HepG2 (cell line): ENCODE results near the gene PLXNA3. TPM values are rescaled to one million over a fixed set of nuclear protein-coding genes. Genes with fewer than 3 reads are reported as not detected.

ENCODE experiments used
- AKNA ChIP-seq: sonication (generic); formaldehyde crosslinking; IDR thresholded peaks from 2 replicates; pipeline ENCODE4 v1.4.0; 2020; ENCODE audit warnings: missing genetic modification reagents, borderline replicate concordance
- ARNTL ChIP-seq: sonication (generic); formaldehyde crosslinking; IDR thresholded peaks from 2 replicates; pipeline ENCODE4 v1.4.0; 2020; ENCODE audit warnings: mild to moderate bottlenecking, missing genetic modification reagents
- ATM ChIP-seq: fragments of 450-650 bp; IDR thresholded peaks from 2 replicates; pipeline ENCODE4 v1.7.1; 2017; ENCODE audit warnings: mild to moderate bottlenecking, borderline replicate concordance
- ELF4 ChIP-seq: sonication (generic); formaldehyde crosslinking; IDR thresholded peaks from 2 replicates; pipeline ENCODE4 v1.5.0; 2020; ENCODE audit warnings: missing genetic modification reagents, mild to moderate bottlenecking, moderate library complexity, borderline replicate concordance
- FOSL1 ChIP-seq: sonication (generic); formaldehyde crosslinking; IDR thresholded peaks from 2 replicates; pipeline ENCODE4 v1.9.0; 2021; ENCODE audit warnings: missing genetic modification reagents, borderline replicate concordance
- MEF2D ChIP-seq: sonication (generic); formaldehyde crosslinking; IDR thresholded peaks from 2 replicates; pipeline ENCODE4 v1.5.1; 2020; ENCODE audit warnings: mild to moderate bottlenecking, missing genetic modification reagents
- MIER2 ChIP-seq: IDR thresholded peaks from 2 replicates; pipeline ENCODE4 v1.6.1; 2016; ENCODE audit warnings: missing biosample characterization, missing genetic modification reagents
- MLLT10 ChIP-seq: sonication (generic); formaldehyde crosslinking; IDR thresholded peaks from 2 replicates; pipeline ENCODE4 v1.4.0; 2020; ENCODE audit warnings: missing genetic modification reagents
- MYNN ChIP-seq: sonication (generic); formaldehyde crosslinking; IDR thresholded peaks from 2 replicates; pipeline ENCODE4 v1.4.0; 2020; ENCODE audit warnings: mild to moderate bottlenecking, low read depth, missing genetic modification reagents
- SOX6 ChIP-seq, 2 experiments: fragments of 450-650 bp in 1 of 2; sonication (generic) in 1 of 2; formaldehyde crosslinking in 1 of 2; IDR thresholded peaks; 2 replicates each; pipeline versions ENCODE4 v1.4.0 to v1.6.1; 2017 to 2020; ENCODE audit warnings: antibody characterized with exemption in 1 of 2, mild to moderate bottlenecking in 1 of 2, missing genetic modification reagents in 1 of 2
- SRF ChIP-seq: IDR thresholded peaks from 2 replicates; pipeline ENCODE4 v1.6.1; 2011; ENCODE audit warnings: mild to moderate bottlenecking, low read depth, low read length, moderate library complexity
- TAF1 ChIP-seq: sonication (generic); formaldehyde crosslinking; IDR thresholded peaks from 2 replicates; pipeline ENCODE4 v1.4.0; 2020; ENCODE audit warnings: missing genetic modification reagents
- TFE3 ChIP-seq: IDR thresholded peaks from 2 replicates; pipeline ENCODE4 v1.6.1; 2016
- TRIM24 ChIP-seq: sonication (generic); formaldehyde crosslinking; IDR thresholded peaks from 2 replicates; pipeline ENCODE4 v1.8.0; 2022; ENCODE audit warnings: mild to moderate bottlenecking, missing genetic modification reagents
- XBP1 ChIP-seq: sonication (generic); formaldehyde crosslinking; IDR thresholded peaks from 2 replicates; pipeline ENCODE4 v1.5.0; 2020; ENCODE audit warnings: missing genetic modification reagents
- ZFP41 ChIP-seq: sonication (generic); formaldehyde crosslinking; IDR thresholded peaks from 2 replicates; pipeline ENCODE4 v1.4.0; 2020; ENCODE audit warnings: mild to moderate bottlenecking, missing genetic modification reagents, borderline replicate concordance
- ZMYM4 ChIP-seq: sonication (generic); formaldehyde crosslinking; IDR thresholded peaks from 2 replicates; pipeline ENCODE4 v1.8.1; 2023; ENCODE audit warnings: mild to moderate bottlenecking, missing genetic modification reagents
- ZNF44 ChIP-seq: sonication (generic); formaldehyde crosslinking; IDR thresholded peaks from 2 replicates; pipeline ENCODE4 v1.5.1; 2020; ENCODE audit warnings: mild to moderate bottlenecking, missing genetic modification reagents
- ZNF644 ChIP-seq: IDR thresholded peaks from 2 replicates; pipeline ENCODE4 v1.6.1; 2016; ENCODE audit warnings: low read depth
- ZNF724P ChIP-seq: sonication (generic); formaldehyde crosslinking; IDR thresholded peaks from 2 replicates; pipeline ENCODE4 v1.8.0; 2022; ENCODE audit warnings: missing genetic modification reagents, borderline replicate concordance
- ZNF773 ChIP-seq: sonication (generic); formaldehyde crosslinking; IDR thresholded peaks from 2 replicates; pipeline ENCODE4 v1.4.0; 2020; ENCODE audit warnings: missing genetic modification reagents, borderline replicate concordance
- ZNF883 ChIP-seq: sonication (generic); formaldehyde crosslinking; IDR thresholded peaks from 2 replicates; pipeline ENCODE4 v1.5.1; 2020; ENCODE audit warnings: mild to moderate bottlenecking, missing genetic modification reagents; ENCODE audit errors: not compliant biosample characterization
- ZSCAN5A ChIP-seq: sonication (generic); formaldehyde crosslinking; IDR thresholded peaks from 2 replicates; pipeline ENCODE4 v1.8.0; 2022; ENCODE audit warnings: mild to moderate bottlenecking, missing genetic modification reagents, borderline replicate concordance
- polyA plus RNA-seq, 8 experiments: library from polyadenylated mRNA; depleted of rRNA in 3 of 8; stranded (reverse) in 7 of 8; unstranded in 1 of 8; fragments of >200 nt; fragmentation: Illumina TruSeq in 4 of 8; extraction: Trizol in 4 of 8; gene quantifications; 2 replicates each; pipeline versions ENCODE4 v1.2.1 to v1.2.3, GENCODE V29; 2011 to 2016; ENCODE audit warnings: low read depth in 4 of 8, missing spikeins in 1 of 8, mixed read lengths in 1 of 8; ENCODE audit not compliant: insufficient read depth in 1 of 8
- total RNA-seq, 5 experiments: library from RNA; depleted of rRNA; stranded (reverse); fragments of >200 nt; fragmentation: Illumina TruSeq; extraction: Trizol; gene quantifications; 2 replicates each; pipeline ENCODE4 v1.2.3, GENCODE V29; 2016; ENCODE audit warnings: low read depth in 1 of 5

Gene PLXNA3
- total and polyA plus RNA-seq, 2 of the 13 experiments (the other 11 are each of a cell fraction or from before 2014, with no cell fraction given), result 5.8 to 20.6 TPM

GRCh38 chrX:154478728-154479622 is 20.9 kb downstream of the PLXNA3 start, which contains the start of gene LAGE3 (continued):
- no peak for TF ChIP-seq TRIM24 (CRISPR knock-in tag)
- TF ChIP-seq SRF, result no peak
- TF ChIP-seq MIER2 (CRISPR knock-in tag), result no peak
- no peak for TF ChIP-seq ZSCAN5A (CRISPR knock-in tag)
- no peak for TF ChIP-seq XBP1 (CRISPR knock-in tag)
- TF ChIP-seq ZMYM4, result 0 out of 2 replicates have a peak, but pooled peaks have one; percentile 27
- no peak for TF ChIP-seq TFE3 (CRISPR knock-in tag)
- TF ChIP-seq FOSL1 (CRISPR knock-in tag), result no peak
- TF ChIP-seq ATM, result no peak
- no peak for TF ChIP-seq ELF4 (CRISPR knock-in tag)
- TF ChIP-seq ZNF44 (CRISPR knock-in tag), result no peak
- TF ChIP-seq ZNF883 (CRISPR knock-in tag), result no peak
- TF ChIP-seq ARNTL (CRISPR knock-in tag), result no peak
- TF ChIP-seq AKNA (CRISPR knock-in tag), result no peak
- TF ChIP-seq MYNN (CRISPR knock-in tag), result no peak
- TF ChIP-seq TAF1 (CRISPR knock-in tag), result peak; percentile 40; the same call in 1 of the 2 replicates
- TF ChIP-seq ZNF724P (CRISPR knock-in tag), result 0 out of 2 replicates have a peak, but pooled peaks have one; percentile 67
- no peak for TF ChIP-seq ZFP41 (CRISPR knock-in tag)
- no peak for TF ChIP-seq ZNF644 (CRISPR knock-in tag)
- no peak for TF ChIP-seq SOX6 (IDR thresholded peaks at IDR 0.05)
- TF ChIP-seq SOX6 (CRISPR knock-in tag; IDR thresholded peaks at IDR 0.05), result no peak
- TF ChIP-seq ZNF773 (CRISPR knock-in tag), result no peak
- TF ChIP-seq MEF2D (CRISPR knock-in tag), result no peak
- no peak for TF ChIP-seq MLLT10 (CRISPR knock-in tag)
